HEK293 (cell line): Measurements from ENCODE around the gene ST3GAL2.
A peak's percentile ranks its signal among the peaks of the same experiment; 100 is the strongest.

Experiments
- BCL11A ChIP-seq: fragments of 450-650 bp; formaldehyde crosslinking; IDR thresholded peaks from 2 replicates; pipeline ENCODE4 v1.5.1; 2016; ENCODE audit warnings: low read depth, missing biosample characterization, missing genetic modification characterization
- BCL11B ChIP-seq: fragments of 450-650 bp; formaldehyde crosslinking; IDR thresholded peaks from 2 replicates; pipeline ENCODE4 v1.5.1; 2016; ENCODE audit warnings: low read depth, missing biosample characterization, missing genetic modification characterization
- GLI4 ChIP-seq: fragments of 450-650 bp; formaldehyde crosslinking; IDR thresholded peaks from 2 replicates; pipeline ENCODE4 v1.5.1; 2016; ENCODE audit warnings: missing biosample characterization, missing genetic modification characterization
- KLF9 ChIP-seq: fragments of 450-650 bp; formaldehyde crosslinking; IDR thresholded peaks from 2 replicates; pipeline ENCODE4 v1.5.1; 2016; ENCODE audit warnings: missing biosample characterization, missing genetic modification characterization, low read depth
- SP7 ChIP-seq: fragments of 450-650 bp; formaldehyde crosslinking; IDR thresholded peaks from 2 replicates; pipeline ENCODE4 v1.5.1; 2016; ENCODE audit warnings: missing biosample characterization, missing genetic modification characterization
- TCF7L2 ChIP-seq: IDR thresholded peaks from 2 replicates; pipeline ENCODE4 v1.6.1; 2011; ENCODE audit warnings: low read depth, mild to moderate bottlenecking, inconsistent platforms, low read length, moderate library complexity, borderline replicate concordance
- ZBTB7A ChIP-seq: fragments of 450-650 bp; formaldehyde crosslinking; IDR thresholded peaks from 2 replicates; pipeline ENCODE4 v1.5.1; 2016; ENCODE audit warnings: low read depth, missing biosample characterization, missing genetic modification characterization
- ZFP37 ChIP-seq: fragments of 450-650 bp; formaldehyde crosslinking; IDR thresholded peaks from 2 replicates; pipeline ENCODE4 v1.5.1; 2016; ENCODE audit warnings: missing biosample characterization, missing genetic modification characterization
- ZFP69B ChIP-seq: fragments of 450-650 bp; formaldehyde crosslinking; IDR thresholded peaks from 2 replicates; pipeline ENCODE4 v1.5.1; 2016; ENCODE audit warnings: missing biosample characterization, missing genetic modification characterization
- ZIC2 ChIP-seq: fragments of 450-650 bp; formaldehyde crosslinking; IDR thresholded peaks from 2 replicates; pipeline ENCODE4 v1.5.1; 2016; ENCODE audit warnings: missing biosample characterization, missing genetic modification characterization
- ZNF155 ChIP-seq: fragments of 450-650 bp; formaldehyde crosslinking; IDR thresholded peaks from 2 replicates; pipeline ENCODE4 v1.5.1; 2016; ENCODE audit warnings: missing biosample characterization, missing genetic modification characterization
- ZNF354C ChIP-seq: fragments of 450-650 bp; formaldehyde crosslinking; IDR thresholded peaks from 2 replicates; pipeline ENCODE4 v1.5.1; 2016; ENCODE audit warnings: missing biosample characterization, missing genetic modification characterization, low read depth, borderline replicate concordance
- ZNF404 ChIP-seq: fragments of 450-650 bp; formaldehyde crosslinking; IDR thresholded peaks from 2 replicates; pipeline ENCODE4 v1.5.1; 2017; ENCODE audit warnings: missing biosample characterization, missing genetic modification characterization
- ZNF501 ChIP-seq: fragments of 450-650 bp; formaldehyde crosslinking; IDR thresholded peaks from 2 replicates; pipeline ENCODE4 v1.5.1; 2016; ENCODE audit warnings: missing biosample characterization, missing genetic modification characterization
- ZNF514 ChIP-seq: fragments of 450-650 bp; formaldehyde crosslinking; IDR thresholded peaks from 2 replicates; pipeline ENCODE4 v1.5.1; 2016; ENCODE audit warnings: missing biosample characterization, missing genetic modification characterization
- ZNF560 ChIP-seq: fragments of 450-650 bp; formaldehyde crosslinking; IDR thresholded peaks from 2 replicates; pipeline ENCODE4 v1.5.1; 2017; ENCODE audit warnings: missing biosample characterization, missing genetic modification characterization, borderline replicate concordance
- ZNF561 ChIP-seq: fragments of 450-650 bp; IDR thresholded peaks from 2 replicates; pipeline ENCODE4 v1.5.1; 2018; ENCODE audit warnings: missing biosample characterization, missing genetic modification characterization, borderline replicate concordance
- ZNF596 ChIP-seq: fragments of 450-650 bp; IDR thresholded peaks from 2 replicates; pipeline ENCODE4 v1.5.0; 2018; ENCODE audit warnings: missing biosample characterization, mild to moderate bottlenecking, missing genetic modification characterization, moderate library complexity
- ZNF600 ChIP-seq: fragments of 450-650 bp; formaldehyde crosslinking; IDR thresholded peaks from 2 replicates; pipeline ENCODE4 v1.5.1; 2016; ENCODE audit warnings: missing biosample characterization, missing genetic modification characterization
- ZNF677 ChIP-seq: fragments of 450-650 bp; IDR thresholded peaks from 2 replicates; pipeline ENCODE4 v1.5.0; 2018; ENCODE audit warnings: missing biosample characterization, mild to moderate bottlenecking, missing genetic modification characterization, moderate library complexity
- ZNF768 ChIP-seq: fragments of 450-650 bp; formaldehyde crosslinking; IDR thresholded peaks from 2 replicates; pipeline ENCODE4 v1.5.1; 2018; ENCODE audit warnings: missing biosample characterization, mild to moderate bottlenecking, missing genetic modification characterization
- ZNF837 ChIP-seq: fragments of 450-650 bp; formaldehyde crosslinking; IDR thresholded peaks from 2 replicates; pipeline ENCODE4 v1.5.1; 2016; ENCODE audit warnings: missing biosample characterization, missing genetic modification characterization
- ZXDB ChIP-seq: fragments of 450-650 bp; formaldehyde crosslinking; IDR thresholded peaks from 2 replicates; pipeline ENCODE4 v1.5.1; 2016; ENCODE audit warnings: missing biosample characterization, missing genetic modification characterization
- TF ChIP-seq, protein P1 (sequence below): fragments of 450-650 bp; formaldehyde crosslinking; IDR thresholded peaks from 2 replicates; pipeline ENCODE4 v1.5.1; 2016; ENCODE audit warnings: missing biosample characterization, missing genetic modification characterization
- TF ChIP-seq, protein P2 (sequence below): fragments of 450-650 bp; formaldehyde crosslinking; IDR thresholded peaks from 2 replicates; pipeline ENCODE4 v1.5.1; 2016; ENCODE audit warnings: missing biosample characterization, missing genetic modification characterization, borderline replicate concordance
- TF ChIP-seq, protein P3 (sequence below): fragments of 450-650 bp; formaldehyde crosslinking; IDR thresholded peaks from 2 replicates; pipeline ENCODE4 v1.5.1; 2016; ENCODE audit warnings: missing biosample characterization, missing genetic modification characterization
- TF ChIP-seq, protein P4 (sequence below): fragments of 450-650 bp; formaldehyde crosslinking; IDR thresholded peaks from 2 replicates; pipeline ENCODE4 v1.5.1; 2016; ENCODE audit warnings: missing biosample characterization, missing genetic modification characterization, low read depth
- TF ChIP-seq, protein P5 (sequence below): fragments of 450-650 bp; formaldehyde crosslinking; conservative IDR thresholded peaks from 2 replicates; pipeline ENCODE4 v1.5.1; 2016; ENCODE audit warnings: low read depth, missing biosample characterization, missing genetic modification characterization

Gene ST3GAL2

DNA sequence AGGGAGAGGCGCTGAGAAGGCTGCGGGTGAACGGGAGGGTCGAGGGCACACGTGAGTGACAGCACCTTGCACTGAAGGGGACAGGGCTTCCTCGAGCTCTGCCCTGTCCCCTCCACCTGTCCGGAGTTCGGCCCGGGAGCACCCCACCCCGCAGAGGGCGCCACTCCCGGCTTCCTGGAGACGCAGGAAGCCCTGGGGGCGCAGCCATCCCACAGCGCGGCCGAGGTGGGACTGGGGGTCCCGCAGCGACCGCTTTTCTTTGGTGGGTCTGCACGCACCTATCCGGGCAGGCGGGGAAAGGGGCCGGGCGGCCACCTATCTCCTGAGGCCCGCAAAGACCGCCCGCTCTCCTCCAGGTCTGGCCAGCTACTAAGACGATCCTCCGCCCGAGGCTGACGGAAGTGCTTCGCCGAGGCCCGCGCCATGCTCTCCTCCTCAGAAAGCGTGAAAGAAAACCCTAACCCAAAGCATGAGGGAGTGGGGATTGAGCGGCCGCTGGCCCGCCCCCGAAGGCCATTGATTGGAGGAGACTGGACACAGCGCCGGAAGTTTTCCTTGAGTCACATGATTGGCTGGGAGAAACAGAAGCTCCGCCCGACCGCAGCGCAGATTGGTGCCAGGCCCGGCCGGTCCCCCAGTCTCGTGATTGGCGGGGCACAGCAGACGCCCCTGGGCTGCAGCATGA, 57.8 kb downstream of the ST3GAL2 start (continued):
- TF ChIP-seq, protein P1, sequence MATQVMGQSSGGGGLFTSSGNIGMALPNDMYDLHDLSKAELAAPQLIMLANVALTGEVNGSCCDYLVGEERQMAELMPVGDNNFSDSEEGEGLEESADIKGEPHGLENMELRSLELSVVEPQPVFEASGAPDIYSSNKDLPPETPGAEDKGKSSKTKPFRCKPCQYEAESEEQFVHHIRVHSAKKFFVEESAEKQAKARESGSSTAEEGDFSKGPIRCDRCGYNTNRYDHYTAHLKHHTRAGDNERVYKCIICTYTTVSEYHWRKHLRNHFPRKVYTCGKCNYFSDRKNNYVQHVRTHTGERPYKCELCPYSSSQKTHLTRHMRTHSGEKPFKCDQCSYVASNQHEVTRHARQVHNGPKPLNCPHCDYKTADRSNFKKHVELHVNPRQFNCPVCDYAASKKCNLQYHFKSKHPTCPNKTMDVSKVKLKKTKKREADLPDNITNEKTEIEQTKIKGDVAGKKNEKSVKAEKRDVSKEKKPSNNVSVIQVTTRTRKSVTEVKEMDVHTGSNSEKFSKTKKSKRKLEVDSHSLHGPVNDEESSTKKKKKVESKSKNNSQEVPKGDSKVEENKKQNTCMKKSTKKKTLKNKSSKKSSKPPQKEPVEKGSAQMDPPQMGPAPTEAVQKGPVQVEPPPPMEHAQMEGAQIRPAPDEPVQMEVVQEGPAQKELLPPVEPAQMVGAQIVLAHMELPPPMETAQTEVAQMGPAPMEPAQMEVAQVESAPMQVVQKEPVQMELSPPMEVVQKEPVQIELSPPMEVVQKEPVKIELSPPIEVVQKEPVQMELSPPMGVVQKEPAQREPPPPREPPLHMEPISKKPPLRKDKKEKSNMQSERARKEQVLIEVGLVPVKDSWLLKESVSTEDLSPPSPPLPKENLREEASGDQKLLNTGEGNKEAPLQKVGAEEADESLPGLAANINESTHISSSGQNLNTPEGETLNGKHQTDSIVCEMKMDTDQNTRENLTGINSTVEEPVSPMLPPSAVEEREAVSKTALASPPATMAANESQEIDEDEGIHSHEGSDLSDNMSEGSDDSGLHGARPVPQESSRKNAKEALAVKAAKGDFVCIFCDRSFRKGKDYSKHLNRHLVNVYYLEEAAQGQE = no peak
- TF ChIP-seq ZXDB (tag by site-specific recombination) (0 out of 2 replicates have a peak, but pooled peaks have one; percentile 20), ZNF561 (tag by site-specific recombination) (peak; percentile 92), GLI4 (tag by site-specific recombination) (no peak), BCL11A (no peak), TCF7L2 (no peak), ZBTB7A (tag by site-specific recombination) (peak; percentile 61; the same call in 1 of the 2 replicates), ZNF837 (tag by site-specific recombination) (no peak), ZNF404 (tag by site-specific recombination) (no peak), ZNF501 (tag by site-specific recombination) (peak; percentile 31; the same call in 1 of the 2 replicates), ZNF596 (tag by site-specific recombination) (no peak), ZNF768 (tag by site-specific recombination) (no peak; the same call in 1 of the 2 replicates), ZNF677 (tag by site-specific recombination) (no peak), ZNF600 (no peak), ZNF354C (tag by site-specific recombination) (no peak), ZIC2 (tag by site-specific recombination) (peak; percentile 73), BCL11B (tag by site-specific recombination) (peak; percentile 5; the same call in 1 of the 2 replicates), ZNF514 (tag by site-specific recombination) (no peak), ZNF560 (tag by site-specific recombination) (no peak), KLF9 (tag by site-specific recombination) (peak; percentile 28; the same call in 1 of the 2 replicates), ZNF155 (tag by site-specific recombination) (no peak), SP7 (tag by site-specific recombination) (peak; percentile 22; the same call in 1 of the 2 replicates), ZFP37 (peak; percentile 32; the same call in 1 of the 2 replicates), ZFP69B (tag by site-specific recombination) (no peak)
- TF ChIP-seq, protein P2, sequence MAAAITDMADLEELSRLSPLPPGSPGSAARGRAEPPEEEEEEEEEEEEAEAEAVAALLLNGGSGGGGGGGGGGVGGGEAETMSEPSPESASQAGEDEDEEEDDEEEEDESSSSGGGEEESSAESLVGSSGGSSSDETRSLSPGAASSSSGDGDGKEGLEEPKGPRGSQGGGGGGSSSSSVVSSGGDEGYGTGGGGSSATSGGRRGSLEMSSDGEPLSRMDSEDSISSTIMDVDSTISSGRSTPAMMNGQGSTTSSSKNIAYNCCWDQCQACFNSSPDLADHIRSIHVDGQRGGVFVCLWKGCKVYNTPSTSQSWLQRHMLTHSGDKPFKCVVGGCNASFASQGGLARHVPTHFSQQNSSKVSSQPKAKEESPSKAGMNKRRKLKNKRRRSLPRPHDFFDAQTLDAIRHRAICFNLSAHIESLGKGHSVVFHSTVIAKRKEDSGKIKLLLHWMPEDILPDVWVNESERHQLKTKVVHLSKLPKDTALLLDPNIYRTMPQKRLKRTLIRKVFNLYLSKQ (tag by site-specific recombination) = no peak
- TF ChIP-seq, protein P3, sequence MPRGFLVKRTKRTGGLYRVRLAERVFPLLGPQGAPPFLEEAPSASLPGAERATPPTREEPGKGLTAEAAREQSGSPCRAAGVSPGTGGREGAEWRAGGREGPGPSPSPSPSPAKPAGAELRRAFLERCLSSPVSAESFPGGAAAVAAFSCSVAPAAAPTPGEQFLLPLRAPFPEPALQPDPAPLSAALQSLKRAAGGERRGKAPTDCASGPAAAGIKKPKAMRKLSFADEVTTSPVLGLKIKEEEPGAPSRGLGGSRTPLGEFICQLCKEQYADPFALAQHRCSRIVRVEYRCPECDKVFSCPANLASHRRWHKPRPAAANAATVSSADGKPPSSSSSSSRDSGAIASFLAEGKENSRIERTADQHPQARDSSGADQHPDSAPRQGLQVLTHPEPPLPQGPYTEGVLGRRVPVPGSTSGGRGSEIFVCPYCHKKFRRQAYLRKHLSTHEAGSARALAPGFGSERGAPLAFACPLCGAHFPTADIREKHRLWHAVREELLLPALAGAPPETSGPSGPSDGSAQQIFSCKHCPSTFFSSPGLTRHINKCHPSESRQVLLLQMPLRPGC (tag by site-specific recombination) = no peak
- TF ChIP-seq, protein P4, sequence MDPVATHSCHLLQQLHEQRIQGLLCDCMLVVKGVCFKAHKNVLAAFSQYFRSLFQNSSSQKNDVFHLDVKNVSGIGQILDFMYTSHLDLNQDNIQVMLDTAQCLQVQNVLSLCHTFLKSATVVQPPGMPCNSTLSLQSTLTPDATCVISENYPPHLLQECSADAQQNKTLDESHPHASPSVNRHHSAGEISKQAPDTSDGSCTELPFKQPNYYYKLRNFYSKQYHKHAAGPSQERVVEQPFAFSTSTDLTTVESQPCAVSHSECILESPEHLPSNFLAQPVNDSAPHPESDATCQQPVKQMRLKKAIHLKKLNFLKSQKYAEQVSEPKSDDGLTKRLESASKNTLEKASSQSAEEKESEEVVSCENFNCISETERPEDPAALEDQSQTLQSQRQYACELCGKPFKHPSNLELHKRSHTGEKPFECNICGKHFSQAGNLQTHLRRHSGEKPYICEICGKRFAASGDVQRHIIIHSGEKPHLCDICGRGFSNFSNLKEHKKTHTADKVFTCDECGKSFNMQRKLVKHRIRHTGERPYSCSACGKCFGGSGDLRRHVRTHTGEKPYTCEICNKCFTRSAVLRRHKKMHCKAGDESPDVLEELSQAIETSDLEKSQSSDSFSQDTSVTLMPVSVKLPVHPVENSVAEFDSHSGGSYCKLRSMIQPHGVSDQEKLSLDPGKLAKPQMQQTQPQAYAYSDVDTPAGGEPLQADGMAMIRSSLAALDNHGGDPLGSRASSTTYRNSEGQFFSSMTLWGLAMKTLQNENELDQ (tag by site-specific recombination) = no peak
- TF ChIP-seq, protein P5, sequence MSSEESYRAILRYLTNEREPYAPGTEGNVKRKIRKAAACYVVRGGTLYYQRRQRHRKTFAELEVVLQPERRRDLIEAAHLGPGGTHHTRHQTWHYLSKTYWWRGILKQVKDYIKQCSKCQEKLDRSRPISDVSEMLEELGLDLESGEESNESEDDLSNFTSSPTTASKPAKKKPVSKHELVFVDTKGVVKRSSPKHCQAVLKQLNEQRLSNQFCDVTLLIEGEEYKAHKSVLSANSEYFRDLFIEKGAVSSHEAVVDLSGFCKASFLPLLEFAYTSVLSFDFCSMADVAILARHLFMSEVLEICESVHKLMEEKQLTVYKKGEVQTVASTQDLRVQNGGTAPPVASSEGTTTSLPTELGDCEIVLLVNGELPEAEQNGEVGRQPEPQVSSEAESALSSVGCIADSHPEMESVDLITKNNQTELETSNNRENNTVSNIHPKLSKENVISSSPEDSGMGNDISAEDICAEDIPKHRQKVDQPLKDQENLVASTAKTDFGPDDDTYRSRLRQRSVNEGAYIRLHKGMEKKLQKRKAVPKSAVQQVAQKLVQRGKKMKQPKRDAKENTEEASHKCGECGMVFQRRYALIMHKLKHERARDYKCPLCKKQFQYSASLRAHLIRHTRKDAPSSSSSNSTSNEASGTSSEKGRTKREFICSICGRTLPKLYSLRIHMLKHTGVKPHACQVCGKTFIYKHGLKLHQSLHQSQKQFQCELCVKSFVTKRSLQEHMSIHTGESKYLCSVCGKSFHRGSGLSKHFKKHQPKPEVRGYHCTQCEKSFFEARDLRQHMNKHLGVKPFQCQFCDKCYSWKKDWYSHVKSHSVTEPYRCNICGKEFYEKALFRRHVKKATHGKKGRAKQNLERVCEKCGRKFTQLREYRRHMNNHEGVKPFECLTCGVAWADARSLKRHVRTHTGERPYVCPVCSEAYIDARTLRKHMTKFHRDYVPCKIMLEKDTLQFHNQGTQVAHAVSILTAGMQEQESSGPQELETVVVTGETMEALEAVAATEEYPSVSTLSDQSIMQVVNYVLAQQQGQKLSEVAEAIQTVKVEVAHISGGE (tag by site-specific recombination) = peak; percentile 71
